Glutamatergic neuron (in vitro differentiated cells): ENCODE data around the gene ACAA1. TPM values are rescaled to one million over a fixed set of nuclear protein-coding genes. Genes with fewer than 3 reads are reported as not detected.

Experiments used
- DNase-seq: peaks from one replicate; pipeline ENCODE4 v3.0.0; 2022
- H3K27ac Mint-ChIP-seq: one replicate; pipeline ENCODE4 v1.8.0; 2020; ENCODE audit warnings: mild to moderate bottlenecking, mixed read lengths, inconsistent platforms; ENCODE audit not compliant: unreplicated experiment
- H3K27me3 Mint-ChIP-seq: one replicate; pipeline ENCODE4 v1.8.0; 2020; ENCODE audit warnings: mild to moderate bottlenecking, moderate library complexity, mixed read lengths, inconsistent platforms; ENCODE audit not compliant: unreplicated experiment
- H3K36me3 Mint-ChIP-seq: one replicate; pipeline ENCODE4 v1.8.0; 2020; ENCODE audit warnings: mild to moderate bottlenecking, mixed read lengths, inconsistent platforms; ENCODE audit not compliant: unreplicated experiment
- H3K4me1 Mint-ChIP-seq: one replicate; pipeline ENCODE4 v1.8.0; 2020; ENCODE audit warnings: mild to moderate bottlenecking, low read depth, mixed read lengths, inconsistent platforms; ENCODE audit not compliant: unreplicated experiment
- H3K4me3 Mint-ChIP-seq: one replicate; pipeline ENCODE4 v1.8.0; 2020; ENCODE audit warnings: mild to moderate bottlenecking, mixed read lengths, inconsistent platforms; ENCODE audit not compliant: unreplicated experiment
- H3K9me3 Mint-ChIP-seq: one replicate; pipeline ENCODE4 v1.8.0; 2020; ENCODE audit warnings: mild to moderate bottlenecking, moderate library complexity, mixed read lengths, inconsistent platforms; ENCODE audit not compliant: unreplicated experiment
- total RNA-seq: library from RNA; stranded (reverse); fragmentation: NEBNext Ultra II Directional; extraction: Animal tissue kit (Norgen Biotek cat#: 25700); gene quantifications from one replicate; pipeline ENCODE4 v1.2.1, GENCODE V29; 2021; ENCODE audit not compliant: unreplicated experiment
- TF ChIP-seq, protein P1 (sequence below): fragments of 200-600 bp; sonication (generic); IDR thresholded peaks from one replicate; pipeline ENCODE4 v1.5.0; 2021; ENCODE audit not compliant: partially characterized antibody, unreplicated experiment

The ACAA1 gene
- total RNA-seq, 1 donor from 2014 or later: 89.8 TPM

DNA sequence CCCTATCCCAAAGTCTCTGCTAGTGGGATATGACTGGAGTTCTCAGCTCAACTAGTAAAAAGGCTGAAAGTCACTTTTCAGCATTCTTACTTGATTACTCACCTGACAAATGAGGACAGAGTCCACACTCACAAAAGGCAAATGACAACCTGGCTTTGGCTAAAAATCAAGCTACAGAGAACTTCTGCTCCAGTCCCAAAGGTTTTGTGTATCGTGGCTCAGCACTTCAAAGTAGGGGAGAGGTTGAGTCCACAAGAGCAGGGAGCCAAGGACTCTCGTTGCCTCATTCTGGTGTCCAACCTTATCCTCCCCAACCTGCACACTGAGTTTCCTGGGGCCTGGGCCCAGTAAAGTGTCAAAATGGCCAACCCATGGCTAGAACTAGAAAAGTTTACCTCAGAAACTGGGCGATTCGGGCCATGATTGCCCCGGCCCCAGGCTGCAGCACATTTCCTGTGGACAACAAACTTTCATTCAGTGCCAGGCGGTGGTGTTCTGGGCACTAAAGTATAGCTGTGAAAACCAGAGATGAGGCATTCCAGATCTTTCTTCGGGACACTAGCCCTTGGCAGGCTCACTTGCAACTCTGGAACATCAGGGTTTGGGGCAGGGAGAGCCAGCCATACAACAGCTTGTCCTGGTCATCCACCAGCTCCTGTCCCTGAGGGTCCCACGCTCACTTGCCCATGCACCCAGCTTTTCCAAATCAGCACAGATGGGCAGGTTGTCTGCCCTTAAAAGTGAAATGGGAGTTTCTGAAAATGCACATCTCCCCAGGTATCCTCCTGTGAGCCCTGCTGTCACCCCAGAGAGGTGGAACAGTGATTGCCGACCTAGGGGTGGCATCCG lies 3.1 kb downstream of the ACAA1 start:
- Mint-ChIP-seq H3K9me3 (peaks cover 16% of the 10 kb centered on the region), H3K27ac (no peak overlapping the region), H3K27me3 (peaks cover 15% of the 10 kb centered on the region), H3K4me1 (peaks cover 24% of the 10 kb centered on the region), H3K36me3 (no peaks in the 10 kb centered on the region), H3K4me3 (no peak overlapping the region)
- no peak for DNase-seq
- TF ChIP-seq, protein P1, sequence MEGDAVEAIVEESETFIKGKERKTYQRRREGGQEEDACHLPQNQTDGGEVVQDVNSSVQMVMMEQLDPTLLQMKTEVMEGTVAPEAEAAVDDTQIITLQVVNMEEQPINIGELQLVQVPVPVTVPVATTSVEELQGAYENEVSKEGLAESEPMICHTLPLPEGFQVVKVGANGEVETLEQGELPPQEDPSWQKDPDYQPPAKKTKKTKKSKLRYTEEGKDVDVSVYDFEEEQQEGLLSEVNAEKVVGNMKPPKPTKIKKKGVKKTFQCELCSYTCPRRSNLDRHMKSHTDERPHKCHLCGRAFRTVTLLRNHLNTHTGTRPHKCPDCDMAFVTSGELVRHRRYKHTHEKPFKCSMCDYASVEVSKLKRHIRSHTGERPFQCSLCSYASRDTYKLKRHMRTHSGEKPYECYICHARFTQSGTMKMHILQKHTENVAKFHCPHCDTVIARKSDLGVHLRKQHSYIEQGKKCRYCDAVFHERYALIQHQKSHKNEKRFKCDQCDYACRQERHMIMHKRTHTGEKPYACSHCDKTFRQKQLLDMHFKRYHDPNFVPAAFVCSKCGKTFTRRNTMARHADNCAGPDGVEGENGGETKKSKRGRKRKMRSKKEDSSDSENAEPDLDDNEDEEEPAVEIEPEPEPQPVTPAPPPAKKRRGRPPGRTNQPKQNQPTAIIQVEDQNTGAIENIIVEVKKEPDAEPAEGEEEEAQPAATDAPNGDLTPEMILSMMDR: no peak

DNA sequence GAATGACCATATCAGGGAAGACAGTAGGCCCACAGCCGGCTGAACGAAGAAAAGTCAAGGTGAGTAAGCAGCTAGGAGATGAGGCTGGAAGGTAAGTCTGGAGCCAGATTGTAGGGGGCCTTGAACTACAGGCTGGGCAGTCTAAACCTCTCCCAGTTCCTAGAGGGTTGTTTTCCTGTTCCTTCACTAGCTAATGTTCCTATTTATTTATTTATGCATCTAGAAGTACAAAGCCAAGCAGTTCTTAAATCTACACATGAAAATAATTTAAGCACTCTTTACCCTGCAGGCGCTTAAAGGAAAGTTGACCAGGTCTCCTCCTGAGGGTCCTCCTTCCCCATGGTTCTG lies 3.7 kb downstream of the ACAA1 start:
- no peak for DNase-seq
- Mint-ChIP-seq H3K27ac (no peak overlapping the region), H3K9me3 (peaks cover 14% of the 10 kb centered on the region), H3K27me3 (peaks cover 13% of the 10 kb centered on the region), H3K36me3 (no peaks in the 10 kb centered on the region), H3K4me1 (peaks cover 23% of the 10 kb centered on the region), H3K4me3 (peak overlapping the region; percentile 38)
- TF ChIP-seq, protein P1: no peak

DNA sequence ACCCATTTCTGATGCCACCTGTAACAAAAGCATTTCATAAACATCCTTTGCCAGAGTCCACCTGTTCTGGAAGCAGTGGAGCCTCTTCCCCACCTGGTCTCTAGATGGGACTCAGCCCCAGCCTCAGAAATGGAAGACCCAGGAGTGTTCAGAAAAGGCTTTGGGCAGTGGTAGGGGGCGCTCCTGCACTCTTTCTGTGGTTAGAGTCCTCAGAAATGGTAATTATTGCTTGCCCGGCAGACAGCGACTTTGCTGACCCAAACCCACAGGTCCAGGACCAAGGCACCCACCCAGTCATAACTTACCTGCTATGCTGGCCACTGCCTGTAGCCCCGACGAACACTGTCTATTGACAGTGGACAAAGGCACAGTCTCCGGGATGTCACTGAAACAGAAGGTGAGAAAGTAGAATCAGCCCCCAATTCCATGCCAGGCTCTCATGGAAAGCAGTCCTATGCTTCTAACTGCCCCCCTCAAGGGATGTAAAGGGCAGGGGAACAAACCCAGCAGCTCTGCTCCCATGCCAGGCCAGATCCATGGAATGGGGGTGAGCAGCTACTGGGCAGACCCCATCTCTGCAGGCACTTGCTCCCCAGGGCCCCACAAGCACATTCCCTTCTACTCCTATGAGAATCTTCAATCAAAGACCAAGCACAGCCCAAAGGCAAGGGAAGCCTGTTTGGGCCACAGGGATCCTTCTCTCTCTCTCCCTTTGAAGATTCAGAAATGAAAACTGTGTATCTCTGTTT lies 5.1 kb downstream of the ACAA1 start:
- Mint-ChIP-seq H3K4me3 (no peak overlapping the region), H3K4me1 (peaks cover 19% of the 10 kb centered on the region), H3K36me3 (no peaks in the 10 kb centered on the region), H3K9me3 (peaks cover 9% of the 10 kb centered on the region), H3K27ac (peak overlapping the region; percentile 38), H3K27me3 (peaks cover 10% of the 10 kb centered on the region)
- TF ChIP-seq, protein P1: peak; percentile 19
- peak; percentile 81 for DNase-seq

DNA sequence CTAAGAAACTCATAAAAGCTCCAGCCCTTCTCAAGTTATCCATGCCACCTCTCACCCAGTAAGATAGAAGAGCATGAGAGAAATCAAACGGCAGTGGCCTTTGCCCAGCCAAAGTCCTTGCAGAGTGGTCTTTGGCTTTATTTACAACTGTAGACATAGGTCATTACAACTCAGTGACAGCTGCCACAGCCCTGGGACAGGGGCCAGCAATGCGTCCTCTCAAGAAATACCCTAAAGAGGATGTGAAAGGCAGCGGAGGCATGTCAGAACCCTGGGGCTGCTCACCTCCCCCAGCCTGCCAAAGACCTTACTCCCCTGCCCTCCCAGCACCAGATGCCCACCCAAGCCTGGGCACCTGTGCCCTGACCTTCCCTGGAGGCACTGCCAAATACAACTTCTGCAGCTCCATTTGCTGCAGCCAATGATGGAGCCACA lies 6.3 kb downstream of the ACAA1 start:
- Mint-ChIP-seq H3K4me3 (no peak overlapping the region), H3K27ac (no peak overlapping the region), H3K27me3 (peaks cover 6% of the 10 kb centered on the region), H3K4me1 (peaks cover 17% of the 10 kb centered on the region), H3K36me3 (no peaks in the 10 kb centered on the region), H3K9me3 (peaks cover 4% of the 10 kb centered on the region)
- TF ChIP-seq, protein P1: no peak
- DNase-seq: no peak

DNA sequence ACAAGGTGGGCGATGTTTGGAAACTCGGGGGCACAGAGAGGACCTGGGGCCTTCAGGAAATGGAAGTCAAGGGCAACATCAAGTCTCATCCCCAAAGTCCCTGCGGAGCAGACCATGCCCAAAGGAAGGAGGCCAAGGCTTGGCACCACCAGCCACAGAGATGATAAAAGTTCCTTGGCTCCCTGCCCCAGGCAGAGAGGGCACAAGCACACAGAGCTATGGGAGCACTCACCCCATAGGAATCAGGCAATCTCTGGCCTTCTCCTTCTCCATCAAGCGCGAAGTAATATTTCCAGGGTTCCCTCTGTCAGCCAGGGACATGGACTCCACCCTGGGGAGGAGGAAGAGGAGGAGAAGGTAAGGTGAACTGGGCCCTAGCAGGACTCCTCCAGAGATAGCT lies 7.9 kb downstream of the ACAA1 start:
- Mint-ChIP-seq H3K4me1 (peaks cover 11% of the 10 kb centered on the region), H3K27ac (no peak overlapping the region), H3K4me3 (no peak overlapping the region), H3K9me3 (no peaks in the 10 kb centered on the region), H3K36me3 (no peaks in the 10 kb centered on the region), H3K27me3 (peaks cover 3% of the 10 kb centered on the region)
- TF ChIP-seq, protein P1: no peak
- no peak for DNase-seq
